NCI-H1048 (cell line): ENCODE results near the gene GAS2.

Experiments
- DNase-seq: peaks from one replicate; lab custom pipeline; 2025; lab: John Stamatoyannopoulos, UW

Gene GAS2

GRCh38 chr11:22728600-22729389 is 62.4 kb downstream of the GAS2 start:
- DNase-seq = no peak

- DNase-seq = no peak
Observed at GRCh38 chr11:22730319-22730718, 63.9 kb downstream of the GAS2 start.

GRCh38 chr11:22732588-22732987 is 66.2 kb downstream of the GAS2 start:
- no peak for DNase-seq

- DNase-seq = no peak
Observed at GRCh38 chr11:22733475-22734248, 67.3 kb downstream of the GAS2 start.

- no peak for DNase-seq
Observed at GRCh38 chr11:22734628-22735345, 68.4 kb downstream of the GAS2 start.

GRCh38 chr11:22742157-22742613 is 75.8 kb downstream of the GAS2 start:
- DNase-seq = no peak

GRCh38 chr11:22749536-22749935 is 83.1 kb downstream of the GAS2 start:
- no peak for DNase-seq

- no peak for DNase-seq
Observed at GRCh38 chr11:22752908-22753310, 86.5 kb downstream of the GAS2 start.

GRCh38 chr11:22753416-22753815 is 87.0 kb downstream of the GAS2 start:
- no peak for DNase-seq

GRCh38 chr11:22761066-22761465 is 94.7 kb downstream of the GAS2 start:
- DNase-seq = no peak

GRCh38 chr11:22763166-22763565 is 96.8 kb downstream of the GAS2 start:
- DNase-seq = no peak

GRCh38 chr11:22764735-22765134 is 98.3 kb downstream of the GAS2 start:
- DNase-seq = no peak

GRCh38 chr11:22768281-22768680 is 101.9 kb downstream of the GAS2 start:
- DNase-seq = no peak

GRCh38 chr11:22769081-22769480 is 102.7 kb downstream of the GAS2 start:
- DNase-seq = no peak

- DNase-seq = no peak
Observed at GRCh38 chr11:22774716-22775115, 108.3 kb downstream of the GAS2 start.

GRCh38 chr11:22775248-22775647 is 108.8 kb downstream of the GAS2 start:
- DNase-seq = no peak

- DNase-seq = no peak
Observed at GRCh38 chr11:22778642-22779041, 112.2 kb downstream of the GAS2 start.

GRCh38 chr11:22779850-22780249 is 113.4 kb downstream of the GAS2 start:
- no peak for DNase-seq

GRCh38 chr11:22780952-22781593 is 114.7 kb downstream of the GAS2 start:
- DNase-seq = no peak

GRCh38 chr11:22785251-22785650 is 118.8 kb downstream of the GAS2 start:
- no peak for DNase-seq

GRCh38 chr11:22786475-22786874 is 120.1 kb downstream of the GAS2 start:
- no peak for DNase-seq

- no peak for DNase-seq
Observed at GRCh38 chr11:22787055-22787454, 120.6 kb downstream of the GAS2 start.
